ENCODE results near the gene HNRNPAB.
A peak's percentile ranks its signal among the peaks of the same experiment; 100 is the strongest.

Gene HNRNPAB

DNA sequence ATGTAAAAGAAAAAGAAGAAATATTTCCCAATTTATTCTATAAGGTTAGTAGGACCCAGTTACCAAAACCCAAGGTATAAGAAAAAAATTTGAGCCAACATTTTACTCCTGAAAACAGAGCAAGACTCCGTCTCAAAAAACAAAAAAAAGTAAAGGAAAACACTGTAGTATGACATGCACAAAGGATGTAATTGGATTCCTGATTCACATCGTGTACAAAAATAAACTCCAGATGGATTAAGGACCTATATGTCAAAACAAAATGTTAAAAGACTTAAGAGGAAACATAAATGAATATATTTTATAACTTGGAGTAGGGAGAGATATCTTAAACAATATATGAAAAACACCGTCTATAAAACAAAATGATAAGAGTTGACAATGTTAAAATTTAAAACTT is 14.5 kb downstream of the HNRNPAB start:
- Histone ChIP-seq H3K36me3 (ENCODE audit: control insufficient read depth in 2 of 2, insufficient read depth in 2 of 2, low read length in 2 of 2) (peaks cover 36 to 65% of the 10 kb centered on the region in 2 donors), H3K27me3 (ENCODE audit: control insufficient read depth in 2 of 2, insufficient read depth in 2 of 2, low read length in 2 of 2) (no peaks in the 10 kb centered on the region), H3K4me3 (ENCODE audit: low read length in 2 of 2) (no peak overlapping the region), H3K4me1 (ENCODE audit: control insufficient read depth in 2 of 2, insufficient read depth in 2 of 2, low read length in 2 of 2) (peaks cover 31 to 36% of the 10 kb centered on the region in 2 donors), H3K9ac (ENCODE audit: low read depth in 1 of 2, low read length in 2 of 2) (no peak overlapping the region), H3K27ac (ENCODE audit: low read depth in 2 of 2, low read length in 2 of 2) (no peak overlapping the region), H3K9me3 (ENCODE audit: control insufficient read depth in 2 of 2, low read length in 2 of 2) (no peaks in the 10 kb centered on the region)

DNA sequence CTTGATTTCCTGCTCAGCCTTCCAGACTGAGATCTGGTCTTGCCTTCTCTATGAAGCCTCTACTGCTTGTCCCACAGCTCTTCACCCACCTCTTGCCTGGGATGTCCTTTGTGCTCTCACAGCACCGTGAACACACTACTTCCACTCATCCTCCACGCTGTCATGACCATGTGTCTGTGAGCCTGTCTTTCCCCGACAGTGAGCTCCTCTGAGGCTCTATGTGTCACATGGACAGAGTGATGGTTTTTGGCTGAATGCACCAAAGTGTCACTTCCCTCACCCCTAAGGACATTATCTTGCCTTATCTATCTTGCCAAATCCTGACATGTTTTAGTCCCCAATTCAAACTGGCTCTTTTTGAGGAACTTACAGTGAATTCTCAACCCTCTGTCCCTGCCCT is 16.9 kb downstream of the HNRNPAB start:
- no peaks in the 10 kb centered on the region for H3K9me3 ChIP-seq (ENCODE audit: control insufficient read depth in 2 of 2, low read length in 2 of 2)
- no peak overlapping the region for H3K27ac ChIP-seq (ENCODE audit: low read depth in 2 of 2, low read length in 2 of 2)

DNA sequence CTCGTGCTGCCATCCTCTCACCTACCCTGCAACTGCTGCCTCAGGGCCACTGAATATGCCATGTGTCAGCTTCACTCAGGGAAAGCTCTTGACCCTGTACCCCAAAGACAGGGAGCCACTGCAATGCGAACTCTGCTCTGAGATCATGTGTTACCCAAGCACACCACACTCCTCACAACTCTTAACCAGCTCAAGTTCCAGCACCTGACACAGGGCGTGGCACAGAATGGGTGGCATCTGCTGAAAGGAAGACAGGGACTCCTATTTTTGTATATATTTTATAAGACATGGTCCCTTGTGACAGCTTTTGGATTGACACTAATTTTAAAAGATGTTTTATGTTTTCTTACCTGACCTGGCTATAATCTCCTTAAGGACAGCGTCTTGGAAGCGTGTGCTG is 17.5 kb downstream of the HNRNPAB start:
- no peak overlapping the region for H3K27ac ChIP-seq (ENCODE audit: low read depth in 2 of 2, low read length in 2 of 2)
- peaks cover 9 to 19% of the 10 kb centered on the region in 2 donors for H3K4me1 ChIP-seq (ENCODE audit: control insufficient read depth in 2 of 2, insufficient read depth in 2 of 2, low read length in 2 of 2)
- H3K27me3 ChIP-seq (ENCODE audit: control insufficient read depth in 2 of 2, insufficient read depth in 2 of 2, low read length in 2 of 2) = no peaks in the 10 kb centered on the region

More for the DNA sequence above, 16.9 kb downstream of the HNRNPAB start:
- H3K9ac ChIP-seq (ENCODE audit: low read depth in 1 of 2, low read length in 2 of 2) = no peak overlapping the region
- H3K36me3 ChIP-seq (ENCODE audit: control insufficient read depth in 2 of 2, insufficient read depth in 2 of 2, low read length in 2 of 2) = peaks cover 24 to 60% of the 10 kb centered on the region in 2 donors
- no peak overlapping the region for H3K4me3 ChIP-seq (ENCODE audit: low read length in 2 of 2)
- H3K27me3 ChIP-seq (ENCODE audit: control insufficient read depth in 2 of 2, insufficient read depth in 2 of 2, low read length in 2 of 2) = no peaks in the 10 kb centered on the region
- peaks cover 14 to 22% of the 10 kb centered on the region in 2 donors for H3K4me1 ChIP-seq (ENCODE audit: control insufficient read depth in 2 of 2, insufficient read depth in 2 of 2, low read length in 2 of 2)

DNA sequence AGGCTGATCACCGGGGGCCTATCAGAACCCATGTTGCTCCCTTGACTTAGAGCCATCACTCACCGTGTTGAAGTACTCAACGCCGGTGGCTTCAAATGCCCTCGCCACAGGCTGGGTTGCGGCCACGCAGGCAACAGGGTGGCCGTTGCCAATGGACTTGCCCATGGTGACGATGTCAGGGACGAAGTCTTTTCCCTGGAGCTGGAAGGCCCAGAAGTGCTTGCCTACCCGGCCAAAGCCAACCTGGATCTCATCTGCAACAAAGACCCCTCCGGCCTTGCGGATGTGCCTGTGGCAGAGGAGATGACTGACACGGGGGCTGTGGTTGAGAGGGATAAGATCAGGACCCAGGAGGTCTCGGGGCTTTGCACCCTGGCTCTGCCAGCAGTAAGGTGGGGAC is 18.0 kb downstream of the HNRNPAB start:
- Histone ChIP-seq H3K4me3 (ENCODE audit: low read length in 2 of 2) (no peak overlapping the region), H3K9ac (ENCODE audit: low read depth in 1 of 2, low read length in 2 of 2) (no peak overlapping the region), H3K9me3 (ENCODE audit: control insufficient read depth in 2 of 2, low read length in 2 of 2) (no peaks in the 10 kb centered on the region), H3K27ac (ENCODE audit: low read depth in 2 of 2, low read length in 2 of 2) (no peak overlapping the region), H3K4me1 (ENCODE audit: control insufficient read depth in 2 of 2, insufficient read depth in 2 of 2, low read length in 2 of 2) (peaks cover 12 to 19% of the 10 kb centered on the region in 2 donors), H3K27me3 (ENCODE audit: control insufficient read depth in 2 of 2, insufficient read depth in 2 of 2, low read length in 2 of 2) (no peaks in the 10 kb centered on the region), H3K36me3 (ENCODE audit: control insufficient read depth in 2 of 2, insufficient read depth in 2 of 2, low read length in 2 of 2) (peaks cover 26 to 56% of the 10 kb centered on the region in 2 donors)

More for the DNA sequence above, 17.5 kb downstream of the HNRNPAB start:
- no peak overlapping the region for H3K4me3 ChIP-seq (ENCODE audit: low read length in 2 of 2)
- no peak overlapping the region for H3K9ac ChIP-seq (ENCODE audit: low read depth in 1 of 2, low read length in 2 of 2)
- H3K9me3 ChIP-seq (ENCODE audit: control insufficient read depth in 2 of 2, low read length in 2 of 2) = no peaks in the 10 kb centered on the region
- H3K36me3 ChIP-seq (ENCODE audit: control insufficient read depth in 2 of 2, insufficient read depth in 2 of 2, low read length in 2 of 2) = peaks cover 24 to 56% of the 10 kb centered on the region in 2 donors

DNA sequence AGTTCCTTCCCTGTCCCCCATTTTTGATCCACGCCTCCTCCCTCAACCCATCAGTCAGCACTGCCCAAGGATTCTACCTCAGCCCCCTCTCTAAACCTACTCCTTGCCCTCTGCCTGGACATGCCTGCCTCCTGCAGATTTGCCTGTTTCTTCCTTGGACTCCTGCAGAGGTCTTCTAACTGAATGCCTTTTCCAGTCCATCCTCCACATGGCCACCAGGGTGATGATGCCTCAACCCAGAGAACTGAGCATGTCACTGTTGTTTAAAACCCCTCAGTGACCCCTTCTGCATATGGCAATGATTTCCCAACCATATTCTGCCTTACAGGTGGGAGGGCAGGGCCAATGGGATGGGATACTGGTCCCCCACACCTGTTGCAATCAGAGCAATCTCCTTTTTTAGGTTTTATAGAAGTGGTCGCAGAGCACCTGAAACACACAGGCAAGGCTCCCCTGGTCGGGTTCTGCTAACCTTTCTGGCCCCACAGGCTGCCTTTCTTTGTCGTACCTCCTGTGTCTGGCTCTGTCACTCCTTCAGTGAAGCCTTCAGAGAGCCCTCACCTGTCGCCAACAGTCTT is 19.0 kb downstream of the HNRNPAB start:
- Histone ChIP-seq H3K9me3 (ENCODE audit: control insufficient read depth in 2 of 2, low read length in 2 of 2) (no peaks in the 10 kb centered on the region), H3K36me3 (ENCODE audit: control insufficient read depth in 2 of 2, insufficient read depth in 2 of 2, low read length in 2 of 2) (peaks cover 36 to 65% of the 10 kb centered on the region in 2 donors), H3K27ac (ENCODE audit: low read depth in 2 of 2, low read length in 2 of 2) (no peak overlapping the region), H3K4me1 (ENCODE audit: control insufficient read depth in 2 of 2, insufficient read depth in 2 of 2, low read length in 2 of 2) (peaks cover 17 to 29% of the 10 kb centered on the region in 2 donors), H3K4me3 (ENCODE audit: low read length in 2 of 2) (no peak overlapping the region), H3K27me3 (ENCODE audit: control insufficient read depth in 2 of 2, insufficient read depth in 2 of 2, low read length in 2 of 2) (no peaks in the 10 kb centered on the region), H3K9ac (ENCODE audit: low read depth in 1 of 2, low read length in 2 of 2) (no peak overlapping the region)

DNA sequence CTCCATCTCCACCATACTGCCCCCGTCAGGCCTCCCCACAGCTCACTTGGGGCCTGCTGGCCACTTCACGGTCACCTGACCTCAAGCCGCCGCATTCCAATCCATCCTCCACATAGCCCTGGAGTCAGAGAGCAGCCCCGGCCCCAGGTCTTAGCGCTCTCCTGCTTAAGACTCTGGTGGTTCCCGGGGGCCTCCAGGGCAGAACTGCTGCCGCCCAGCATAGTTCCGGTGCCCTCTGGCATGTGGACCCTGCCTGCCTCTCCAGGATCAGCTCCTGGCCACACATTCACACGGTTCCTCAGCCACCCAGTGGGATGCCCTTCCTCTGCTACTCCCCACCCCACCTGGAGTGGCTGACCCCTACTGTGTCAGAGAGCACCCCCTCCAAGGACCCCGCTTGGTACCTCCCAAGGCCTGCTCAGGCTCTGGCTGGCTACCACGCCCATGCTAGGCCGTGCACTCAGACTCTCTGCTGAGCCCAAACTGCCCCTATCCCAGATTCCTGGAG is 19.5 kb downstream of the HNRNPAB start:
- Histone ChIP-seq H3K36me3 (ENCODE audit: control insufficient read depth in 2 of 2, insufficient read depth in 2 of 2, low read length in 2 of 2) (peaks cover 42 to 68% of the 10 kb centered on the region in 2 donors), H3K27ac (ENCODE audit: low read depth in 2 of 2, low read length in 2 of 2) (no peak overlapping the region), H3K4me1 (ENCODE audit: control insufficient read depth in 2 of 2, insufficient read depth in 2 of 2, low read length in 2 of 2) (peaks cover 23 to 35% of the 10 kb centered on the region in 2 donors), H3K9me3 (ENCODE audit: control insufficient read depth in 2 of 2, low read length in 2 of 2) (no peaks in the 10 kb centered on the region), H3K4me3 (ENCODE audit: low read length in 2 of 2) (no peak overlapping the region), H3K9ac (ENCODE audit: low read depth in 1 of 2, low read length in 2 of 2) (no peak overlapping the region), H3K27me3 (ENCODE audit: control insufficient read depth in 2 of 2, insufficient read depth in 2 of 2, low read length in 2 of 2) (no peaks in the 10 kb centered on the region)

DNA sequence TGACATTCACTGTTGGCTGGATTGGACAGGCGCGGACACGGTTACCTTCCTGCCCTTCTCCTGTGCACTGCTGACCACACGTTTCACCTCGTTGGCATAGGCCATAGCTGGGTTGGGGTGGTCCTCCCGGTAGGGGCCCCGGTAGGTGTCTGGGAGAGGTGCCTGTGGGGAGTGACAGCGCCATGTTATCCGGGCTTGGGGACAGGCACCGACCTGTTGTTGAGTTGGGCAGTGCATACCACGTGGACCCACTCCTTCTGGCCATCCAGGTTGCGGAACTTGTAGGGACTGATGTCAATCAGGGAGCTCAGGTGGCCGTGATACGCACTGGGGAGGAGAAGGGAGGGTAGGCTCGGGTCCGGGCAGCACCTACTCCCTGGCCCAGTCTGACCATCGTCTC is 20.1 kb downstream of the HNRNPAB start:
- Histone ChIP-seq H3K4me1 (ENCODE audit: control insufficient read depth in 2 of 2, insufficient read depth in 2 of 2, low read length in 2 of 2) (peaks cover 28 to 35% of the 10 kb centered on the region in 2 donors), H3K36me3 (ENCODE audit: control insufficient read depth in 2 of 2, insufficient read depth in 2 of 2, low read length in 2 of 2) (peaks cover 45 to 69% of the 10 kb centered on the region in 2 donors), H3K4me3 (ENCODE audit: low read length in 2 of 2) (no peak overlapping the region)

DNA sequence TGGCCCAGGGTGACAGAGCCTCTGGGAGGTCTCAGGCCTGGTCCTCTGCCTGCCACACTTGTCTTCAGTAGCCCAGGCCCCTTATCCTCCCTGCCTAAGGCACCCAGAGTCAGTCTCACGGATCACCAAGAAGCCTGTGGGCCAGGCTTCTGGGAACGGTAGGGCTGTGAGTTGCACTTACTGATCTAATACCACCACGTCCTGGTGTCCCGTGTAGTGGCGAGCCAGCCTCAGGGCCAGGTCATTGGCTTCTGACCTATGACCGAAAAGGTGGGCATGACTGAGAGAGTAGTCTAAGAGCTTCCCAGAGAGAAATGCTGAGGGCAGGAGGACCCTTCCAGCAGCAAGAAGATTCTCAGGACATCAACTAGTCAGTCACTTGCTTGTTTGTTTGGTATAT is 20.8 kb downstream of the HNRNPAB start:
- H3K27ac ChIP-seq (ENCODE audit: low read depth in 2 of 2, low read length in 2 of 2) = peak overlapping the region; percentile 4 to 91
- H3K9me3 ChIP-seq (ENCODE audit: control insufficient read depth in 2 of 2, low read length in 2 of 2) = no peaks in the 10 kb centered on the region
- H3K4me1 ChIP-seq (ENCODE audit: control insufficient read depth in 2 of 2, insufficient read depth in 2 of 2, low read length in 2 of 2) = peaks cover 33 to 38% of the 10 kb centered on the region in 2 donors
- H3K9ac ChIP-seq (ENCODE audit: low read depth in 1 of 2, low read length in 2 of 2) = peak overlapping the region in 1 of 2 donors; percentile 52
- H3K27me3 ChIP-seq (ENCODE audit: control insufficient read depth in 2 of 2, insufficient read depth in 2 of 2, low read length in 2 of 2) = no peaks in the 10 kb centered on the region
- H3K4me3 ChIP-seq (ENCODE audit: low read length in 2 of 2) = no peak overlapping the region
- H3K36me3 ChIP-seq (ENCODE audit: control insufficient read depth in 2 of 2, insufficient read depth in 2 of 2, low read length in 2 of 2) = peaks cover 48 to 71% of the 10 kb centered on the region in 2 donors

More for the DNA sequence above, 20.1 kb downstream of the HNRNPAB start:
- H3K27ac ChIP-seq (ENCODE audit: low read depth in 2 of 2, low read length in 2 of 2) = no peak overlapping the region
- H3K27me3 ChIP-seq (ENCODE audit: control insufficient read depth in 2 of 2, insufficient read depth in 2 of 2, low read length in 2 of 2) = no peaks in the 10 kb centered on the region
- no peak overlapping the region for H3K9ac ChIP-seq (ENCODE audit: low read depth in 1 of 2, low read length in 2 of 2)
- H3K9me3 ChIP-seq (ENCODE audit: control insufficient read depth in 2 of 2, low read length in 2 of 2) = no peaks in the 10 kb centered on the region

DNA sequence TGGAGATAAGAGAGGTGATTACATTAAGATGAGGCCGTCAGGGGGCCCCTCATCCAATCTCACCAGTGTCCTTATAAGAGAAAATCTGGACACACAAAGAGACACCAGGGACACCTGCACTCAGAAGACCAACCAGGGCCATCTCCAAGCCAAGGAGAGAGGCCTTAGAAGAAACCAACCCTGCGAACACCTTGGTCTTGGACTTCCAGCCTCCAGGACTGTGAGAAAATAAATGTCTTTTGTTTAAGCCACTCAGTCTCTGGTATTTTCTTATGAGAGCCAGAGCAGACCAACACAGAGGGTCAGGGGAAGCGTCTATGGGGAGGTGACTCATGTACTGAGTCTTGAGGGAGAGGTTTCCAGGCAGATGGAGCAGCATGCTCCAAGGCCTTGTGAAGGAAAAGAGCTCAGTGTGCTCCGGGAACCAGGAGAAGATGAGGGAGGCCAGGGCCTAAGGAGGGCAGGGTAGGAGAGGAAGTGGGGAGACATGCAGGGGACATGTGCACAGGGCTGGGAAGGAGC is 22.9 kb downstream of the HNRNPAB start:
- Histone ChIP-seq H3K4me1 (ENCODE audit: control insufficient read depth in 2 of 2, insufficient read depth in 2 of 2, low read length in 2 of 2) (peaks cover 48 to 53% of the 10 kb centered on the region in 2 donors), H3K9me3 (ENCODE audit: control insufficient read depth in 2 of 2, low read length in 2 of 2) (no peaks in the 10 kb centered on the region), H3K27me3 (ENCODE audit: control insufficient read depth in 2 of 2, insufficient read depth in 2 of 2, low read length in 2 of 2) (no peaks in the 10 kb centered on the region), H3K27ac (ENCODE audit: low read depth in 2 of 2, low read length in 2 of 2) (peak overlapping the region; percentile 87 to 91), H3K4me3 (ENCODE audit: low read length in 2 of 2) (peak overlapping the region in 1 of 2 donors; percentile 3), H3K9ac (ENCODE audit: low read depth in 1 of 2, low read length in 2 of 2) (peak overlapping the region; percentile 0 to 31), H3K36me3 (ENCODE audit: control insufficient read depth in 2 of 2, insufficient read depth in 2 of 2, low read length in 2 of 2) (peaks cover 39 to 66% of the 10 kb centered on the region in 2 donors)

DNA sequence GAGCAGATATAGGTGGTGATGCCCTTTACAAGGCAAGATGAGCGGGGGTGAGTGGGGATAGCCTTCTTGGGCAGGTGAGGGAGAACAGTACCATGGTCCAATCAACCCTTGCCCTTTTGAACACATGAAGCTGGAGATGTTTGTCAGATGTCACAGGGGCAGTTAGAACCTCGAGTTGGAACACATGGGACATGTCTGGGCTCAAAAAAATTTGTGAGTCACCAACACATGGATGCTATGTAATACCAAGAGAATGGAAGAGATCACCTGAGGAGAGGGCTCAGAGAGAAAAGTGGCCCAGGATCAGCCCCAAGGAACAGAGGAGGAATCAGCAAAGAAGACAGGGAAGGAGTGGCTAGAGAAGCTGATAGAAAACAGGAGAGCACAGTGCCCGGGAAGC is 23.6 kb downstream of the HNRNPAB start:
- Histone ChIP-seq H3K4me3 (ENCODE audit: low read length in 2 of 2) (peak overlapping the region in 1 of 2 donors; percentile 3), H3K9me3 (ENCODE audit: control insufficient read depth in 2 of 2, low read length in 2 of 2) (no peaks in the 10 kb centered on the region), H3K27me3 (ENCODE audit: control insufficient read depth in 2 of 2, insufficient read depth in 2 of 2, low read length in 2 of 2) (no peaks in the 10 kb centered on the region), H3K36me3 (ENCODE audit: control insufficient read depth in 2 of 2, insufficient read depth in 2 of 2, low read length in 2 of 2) (peaks cover 39 to 59% of the 10 kb centered on the region in 2 donors), H3K27ac (ENCODE audit: low read depth in 2 of 2, low read length in 2 of 2) (peak overlapping the region; percentile 87 to 91), H3K9ac (ENCODE audit: low read depth in 1 of 2, low read length in 2 of 2) (peak overlapping the region in 1 of 2 donors; percentile 2), H3K4me1 (ENCODE audit: control insufficient read depth in 2 of 2, insufficient read depth in 2 of 2, low read length in 2 of 2) (peaks cover 51 to 56% of the 10 kb centered on the region in 2 donors)

All from mucosa of rectum (tissue), 2 donors.